Nephron (organoid): Measurements from ENCODE around the gene SMCO2.

Experiments used
- H3K27ac Mint-ChIP-seq, 3 experiments: 2 replicates each; pipeline ENCODE4 v1.8.0; 2020; ENCODE audit warnings: mixed read lengths in 3 of 3, mild to moderate bottlenecking in 2 of 3, moderate library complexity in 1 of 3
- H3K27me3 Mint-ChIP-seq: 2 replicates; pipeline ENCODE4 v1.8.0; 2021; ENCODE audit warnings: low read depth, mild to moderate bottlenecking, moderate library complexity, mixed read lengths
- H3K36me3 Mint-ChIP-seq: 2 replicates; pipeline ENCODE4 v1.8.0; 2020; ENCODE audit warnings: low read depth, mixed read lengths
- H3K4me1 Mint-ChIP-seq: 2 replicates; pipeline ENCODE4 v1.8.0; 2020; ENCODE audit warnings: mixed read lengths
- H3K4me3 Mint-ChIP-seq, 3 experiments: 2 replicates each; pipeline ENCODE4 v1.8.0; 2020; ENCODE audit warnings: mild to moderate bottlenecking in 3 of 3, mixed read lengths in 3 of 3, moderate library complexity in 2 of 3
- H3K9me3 Mint-ChIP-seq: 2 replicates; pipeline ENCODE4 v1.8.0; 2020; ENCODE audit warnings: mixed read lengths
- CTCF ChIP-seq, 3 experiments: fragments of 200-600 bp; sonication (generic); IDR thresholded peaks; one replicate each; pipeline ENCODE4 v1.5.0; 2021; ENCODE audit warnings: antibody characterized with exemption in 3 of 3; ENCODE audit not compliant: unreplicated experiment in 3 of 3

Gene SMCO2

GRCh38 chr12:27424631-27425230 is 21.8 kb upstream of the SMCO2 start:
- Mint-ChIP-seq H3K36me3 (peaks cover 4% of the 10 kb centered on the region), H3K4me3 (no peak overlapping the region), H3K27me3 (no peaks in the 10 kb centered on the region), H3K9me3 (no peaks in the 10 kb centered on the region), H3K4me1 (peaks cover 6% of the 10 kb centered on the region), H3K27ac (peak overlapping the region in 2 of 3 experiments; percentile 1 to 13)
- TF ChIP-seq CTCF (IDR thresholded peaks at IDR 0.05; ENCODE audit: unreplicated experiment in 3 of 3): peak; percentile 47 to 56 (median 48)

- no peaks in the 10 kb centered on the region for H3K9me3 Mint-ChIP-seq
Observed at GRCh38 chr12:27425306-27425705, 21.2 kb upstream of the SMCO2 start.

GRCh38 chr12:27426743-27427487 is 19.6 kb upstream of the SMCO2 start:
- H3K27ac Mint-ChIP-seq: no peak overlapping the region
- TF ChIP-seq CTCF (IDR thresholded peaks at IDR 0.05; ENCODE audit: unreplicated experiment in 3 of 3): no peak
- H3K4me3 Mint-ChIP-seq: no peak overlapping the region
- peaks cover 6% of the 10 kb centered on the region for H3K4me1 Mint-ChIP-seq
- no peaks in the 10 kb centered on the region for H3K36me3 Mint-ChIP-seq
- H3K9me3 Mint-ChIP-seq: peaks cover 5% of the 10 kb centered on the region
- H3K27me3 Mint-ChIP-seq: no peaks in the 10 kb centered on the region

More at GRCh38 chr12:27425306-27425705, 21.2 kb upstream of the SMCO2 start:
- TF ChIP-seq CTCF (IDR thresholded peaks at IDR 0.05; ENCODE audit: unreplicated experiment in 3 of 3): no peak
- Mint-ChIP-seq H3K4me1 (peaks cover 6% of the 10 kb centered on the region), H3K27ac (no peak overlapping the region), H3K36me3 (no peaks in the 10 kb centered on the region), H3K4me3 (no peak overlapping the region), H3K27me3 (no peaks in the 10 kb centered on the region)

GRCh38 chr12:27427824-27428223 is 18.7 kb upstream of the SMCO2 start:
- no peak overlapping the region for H3K27ac Mint-ChIP-seq
- H3K4me1 Mint-ChIP-seq: peaks cover 6% of the 10 kb centered on the region
- no peaks in the 10 kb centered on the region for H3K36me3 Mint-ChIP-seq
- H3K9me3 Mint-ChIP-seq: peaks cover 9% of the 10 kb centered on the region
- H3K27me3 Mint-ChIP-seq: no peaks in the 10 kb centered on the region
- no peak for TF ChIP-seq CTCF (IDR thresholded peaks at IDR 0.05; ENCODE audit: unreplicated experiment in 3 of 3)
- no peak overlapping the region for H3K4me3 Mint-ChIP-seq

- TF ChIP-seq CTCF (IDR thresholded peaks at IDR 0.05; ENCODE audit: unreplicated experiment in 3 of 3): no peak
- H3K27me3 Mint-ChIP-seq: peaks cover 3% of the 10 kb centered on the region
- H3K4me1 Mint-ChIP-seq: peaks cover 12% of the 10 kb centered on the region
- H3K27ac Mint-ChIP-seq: no peak overlapping the region
- no peak overlapping the region for H3K4me3 Mint-ChIP-seq
- H3K9me3 Mint-ChIP-seq: peaks cover 9% of the 10 kb centered on the region
- H3K36me3 Mint-ChIP-seq: no peaks in the 10 kb centered on the region
Observed at GRCh38 chr12:27428466-27428865, 18.1 kb upstream of the SMCO2 start.

- Mint-ChIP-seq H3K4me1 (peaks cover 10% of the 10 kb centered on the region), H3K9me3 (peaks cover 9% of the 10 kb centered on the region), H3K27me3 (peaks cover 3% of the 10 kb centered on the region), H3K4me3 (no peak overlapping the region), H3K36me3 (no peaks in the 10 kb centered on the region), H3K27ac (no peak overlapping the region)
- TF ChIP-seq CTCF (IDR thresholded peaks at IDR 0.05; ENCODE audit: unreplicated experiment in 3 of 3): no peak
Observed at GRCh38 chr12:27429606-27430005, 16.9 kb upstream of the SMCO2 start.
